GM18951 (cell line): ENCODE data around the gene TOP2A.

Source experiments
- POLR2A ChIP-seq: IDR thresholded peaks from 4 replicates; pipeline ENCODE4 v1.6.1; 2011; ENCODE audit warnings: mild to moderate bottlenecking; ENCODE audit not compliant: insufficient read length, insufficient read depth; ENCODE audit errors: extremely low read depth
- in situ Hi-C: fragments of 300-500 bp; cut with MboI; formaldehyde crosslinking; loops from one replicate; pipeline ENCODE4 v1.12.0; 2022; ENCODE audit warnings: low sequenced_read_pairs, mixed read lengths, inconsistent platforms; ENCODE audit not compliant: unreplicated experiment

The TOP2A gene

DNA sequence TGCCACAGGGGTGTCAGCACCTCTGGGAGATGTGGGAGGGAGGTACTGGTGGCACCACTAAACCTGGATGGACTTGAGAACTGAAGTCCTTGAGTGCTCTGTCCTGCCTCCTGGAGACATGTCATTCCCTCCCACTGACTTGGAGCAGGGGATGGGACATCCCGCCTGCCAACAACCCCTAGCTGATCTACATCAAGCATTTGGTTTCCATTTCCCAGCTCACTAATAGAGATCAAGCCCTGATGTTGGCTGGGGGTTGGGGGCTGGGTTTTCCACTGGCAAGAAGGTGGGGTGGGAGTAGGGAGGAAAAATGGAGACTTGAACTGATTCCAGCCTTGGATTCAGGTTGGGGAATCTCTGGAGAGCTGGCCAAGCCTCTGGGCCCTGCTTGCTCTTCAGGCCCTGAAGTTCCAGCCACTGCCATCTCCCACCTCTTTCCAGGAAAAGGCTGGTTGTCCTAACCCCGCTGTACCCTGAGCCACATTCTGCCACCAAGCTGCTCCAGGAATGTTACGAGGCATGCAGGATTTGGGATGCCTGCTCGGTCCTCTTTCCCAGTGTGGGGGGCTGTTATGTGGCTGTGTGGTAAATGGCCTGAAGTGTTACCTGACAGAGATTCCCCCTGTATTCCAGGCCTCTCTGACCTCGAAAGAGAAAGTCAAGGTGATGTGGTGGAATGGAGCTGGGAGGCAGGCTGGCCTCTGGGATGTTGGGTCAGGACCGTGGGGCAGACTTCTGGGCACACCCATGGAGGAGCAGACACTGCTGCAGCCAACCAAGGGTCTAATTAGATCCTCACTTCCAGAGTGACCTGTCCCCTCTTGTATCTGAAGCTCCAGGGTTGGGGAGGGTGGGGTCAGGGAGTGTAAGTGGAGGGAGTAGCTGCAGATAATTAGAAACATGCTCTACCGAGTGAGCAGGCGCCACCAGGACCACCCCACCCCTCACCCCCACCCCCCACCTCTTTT, 42.2 kb upstream of the TOP2A start:
- TF ChIP-seq POLR2A = no peak
- in situ Hi-C loops = no loop called here

DNA sequence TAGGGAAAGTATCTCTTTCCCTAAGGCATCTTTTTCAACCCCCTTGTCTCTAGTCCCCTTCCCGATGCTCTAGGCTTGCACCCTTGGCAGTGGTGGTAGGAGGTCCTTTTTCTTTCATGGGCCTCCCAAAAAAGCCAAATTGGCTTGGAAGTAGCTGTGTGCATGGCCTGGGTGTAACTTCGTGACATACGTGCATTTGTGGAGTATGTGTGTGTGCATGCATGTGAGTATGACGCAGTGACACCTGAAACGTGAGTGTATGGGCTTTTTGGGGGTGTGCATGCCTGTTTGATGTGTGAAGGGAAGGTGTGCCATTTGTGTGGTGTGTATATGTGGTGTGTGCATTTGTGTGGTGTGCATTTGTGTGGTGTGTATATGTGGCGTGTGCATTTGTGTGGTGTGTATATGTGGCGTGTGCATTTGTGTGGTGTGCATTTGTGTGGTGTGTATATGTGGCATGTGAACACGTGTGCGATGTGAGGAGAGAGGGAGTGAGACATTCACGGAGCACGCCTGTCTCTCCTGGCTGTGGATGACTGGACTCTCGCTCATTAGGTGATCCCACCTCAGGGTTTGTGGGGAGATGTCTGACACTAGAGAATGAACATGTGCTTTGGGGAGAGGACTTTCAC, 41.3 kb upstream of the TOP2A start:
- in situ Hi-C loops = no loop called here
- TF ChIP-seq POLR2A = no peak

DNA sequence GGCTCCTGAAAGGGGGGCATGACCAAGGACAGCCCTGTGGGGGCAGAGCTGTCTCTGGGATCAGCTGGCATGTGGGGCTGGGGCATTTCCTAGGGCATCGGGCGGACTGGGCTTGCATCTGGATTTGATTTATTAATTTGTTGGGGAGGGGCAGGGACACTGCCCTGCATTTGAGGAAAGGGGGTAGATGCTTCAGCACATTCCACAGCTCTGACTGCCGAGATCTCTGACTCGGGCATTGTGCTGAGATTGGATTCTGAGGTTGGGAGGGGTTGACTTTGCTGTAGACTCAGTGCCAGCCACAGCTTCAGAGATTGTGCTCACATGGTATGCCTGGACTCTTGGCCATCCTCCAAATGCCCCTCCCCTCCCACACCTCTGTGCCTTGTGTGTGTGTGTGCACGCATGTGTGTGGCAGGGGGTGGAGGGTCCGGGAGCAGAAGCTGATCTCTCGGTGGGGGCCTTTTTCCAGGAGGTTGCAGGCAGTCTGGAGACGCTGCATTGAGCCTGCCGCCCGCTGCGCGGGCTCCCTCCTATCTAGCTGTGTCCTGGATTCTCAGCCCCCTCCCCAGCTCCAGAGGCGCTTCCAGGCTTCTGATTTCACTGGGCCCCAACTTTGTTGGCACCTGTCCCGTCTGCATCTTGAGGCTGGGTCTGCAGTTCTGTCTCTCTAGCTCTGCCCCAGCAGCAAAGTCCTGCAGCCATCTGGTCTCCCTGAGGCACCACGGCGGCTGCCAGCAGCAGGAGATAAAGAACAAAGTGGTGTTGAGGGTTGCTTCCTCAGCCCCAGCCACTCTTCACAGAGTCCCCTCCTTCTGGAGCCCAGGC, 40.5 kb upstream of the TOP2A start:
- in situ Hi-C loops = no loop called here
- no peak for TF ChIP-seq POLR2A

- in situ Hi-C loops = no loop called here
- no peak for TF ChIP-seq POLR2A
Measured at GRCh38 chr17:40457369-40457768, 39.7 kb upstream of the TOP2A start.

DNA sequence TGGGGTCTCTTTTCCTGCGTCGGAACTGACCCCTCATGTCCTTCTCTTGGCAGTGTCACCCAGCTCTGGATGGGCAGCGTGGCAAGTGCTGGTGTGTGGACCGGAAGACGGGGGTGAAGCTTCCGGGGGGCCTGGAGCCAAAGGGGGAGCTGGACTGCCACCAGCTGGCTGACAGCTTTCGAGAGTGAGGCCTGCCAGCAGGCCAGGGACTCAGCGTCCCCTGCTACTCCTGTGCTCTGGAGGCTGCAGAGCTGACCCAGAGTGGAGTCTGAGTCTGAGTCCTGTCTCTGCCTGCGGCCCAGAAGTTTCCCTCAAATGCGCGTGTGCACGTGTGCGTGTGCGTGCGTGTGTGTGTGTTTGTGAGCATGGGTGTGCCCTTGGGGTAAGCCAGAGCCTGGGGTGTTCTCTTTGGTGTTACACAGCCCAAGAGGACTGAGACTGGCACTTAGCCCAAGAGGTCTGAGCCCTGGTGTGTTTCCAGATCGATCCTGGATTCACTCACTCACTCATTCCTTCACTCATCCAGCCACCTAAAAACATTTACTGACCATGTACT, 38.8 kb upstream of the TOP2A start:
- TF ChIP-seq POLR2A = no peak
- in situ Hi-C loops = no loop called here

GRCh38 chr17:40454613-40454995, 36.9 kb upstream of the TOP2A start:
- TF ChIP-seq POLR2A = no peak

DNA sequence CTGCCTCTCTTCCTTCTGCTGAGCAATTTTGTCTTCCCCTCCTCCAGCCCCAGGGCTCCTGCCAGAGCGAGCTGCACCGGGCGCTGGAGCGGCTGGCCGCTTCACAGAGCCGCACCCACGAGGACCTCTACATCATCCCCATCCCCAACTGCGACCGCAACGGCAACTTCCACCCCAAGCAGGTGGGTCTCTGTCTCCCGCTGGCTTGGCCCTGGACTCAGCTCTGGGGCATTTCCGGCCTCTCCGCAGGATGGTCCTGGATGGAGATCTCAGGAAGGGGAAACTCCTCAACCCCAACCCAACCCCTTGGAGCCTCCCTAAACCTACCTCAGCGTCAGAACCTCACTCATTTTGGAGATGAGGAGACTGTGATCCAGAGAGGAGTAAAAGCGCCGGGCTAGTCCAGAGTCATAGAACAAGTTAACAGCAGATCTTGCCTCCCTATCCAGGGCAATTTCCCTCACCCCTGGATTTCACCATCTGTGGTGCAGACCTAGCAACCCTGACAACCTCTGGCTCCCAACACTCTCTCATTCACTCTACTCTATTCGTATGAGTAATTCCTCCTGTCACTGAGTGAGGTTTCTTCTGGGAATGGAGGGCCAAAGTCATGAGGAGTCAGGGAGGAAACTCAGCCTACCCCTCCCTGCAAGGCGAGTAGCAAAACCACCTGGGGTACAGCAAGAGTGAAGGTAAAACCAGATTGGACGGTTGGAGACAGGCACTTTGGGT, 36.4 kb upstream of the TOP2A start:
- in situ Hi-C loops = no loop called here
- TF ChIP-seq POLR2A = no peak

More at GRCh38 chr17:40454613-40454995, 36.9 kb upstream of the TOP2A start:
- in situ Hi-C loops = no loop called here

DNA sequence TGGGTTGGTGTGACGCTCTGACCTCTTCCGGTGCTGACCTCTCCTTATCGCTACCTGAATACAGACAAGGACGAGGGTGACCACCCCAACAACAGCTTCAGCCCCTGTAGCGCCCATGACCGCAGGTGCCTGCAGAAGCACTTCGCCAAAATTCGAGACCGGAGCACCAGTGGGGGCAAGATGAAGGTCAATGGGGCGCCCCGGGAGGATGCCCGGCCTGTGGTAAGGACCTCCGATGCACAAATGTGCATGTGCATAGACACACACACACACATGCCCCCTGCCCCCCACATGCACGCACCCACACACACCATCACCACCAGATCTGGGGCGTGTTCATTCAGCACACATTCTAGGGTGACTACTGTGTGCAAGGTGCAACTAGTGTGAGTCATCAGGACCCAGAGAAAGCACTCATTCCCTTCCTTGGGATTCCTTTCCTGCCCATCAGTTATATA, 35.3 kb upstream of the TOP2A start:
- in situ Hi-C loops = no loop called here
- no peak for TF ChIP-seq POLR2A

DNA sequence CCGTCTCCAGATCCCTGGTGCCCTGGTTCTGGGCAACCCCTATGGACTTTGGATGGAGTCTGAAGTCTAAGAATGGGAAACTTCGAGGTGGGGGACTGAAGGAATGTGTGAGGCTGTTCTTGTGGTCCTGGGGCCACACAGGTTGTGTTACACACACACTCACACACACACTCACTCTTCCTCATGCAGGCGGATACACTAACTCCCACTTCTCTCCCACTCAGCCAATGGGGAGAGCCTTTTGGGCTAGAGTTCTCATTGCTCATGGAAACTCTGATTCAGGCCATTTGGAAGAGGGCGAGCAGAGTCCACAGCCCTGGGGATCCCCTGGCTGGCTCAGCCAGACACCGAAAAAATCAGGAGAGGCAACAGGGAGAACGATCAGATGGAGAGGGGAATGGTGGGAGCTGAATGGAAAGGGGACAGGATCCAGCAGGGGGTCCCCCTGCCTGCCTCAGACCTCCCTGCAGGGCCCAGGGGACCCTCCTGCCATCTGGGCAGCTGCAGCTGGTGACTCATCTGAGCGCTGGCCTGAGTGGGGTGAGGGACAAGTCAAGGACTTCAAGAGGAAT, 34.6 kb upstream of the TOP2A start:
- in situ Hi-C loops = no loop called here
- no peak for TF ChIP-seq POLR2A

DNA sequence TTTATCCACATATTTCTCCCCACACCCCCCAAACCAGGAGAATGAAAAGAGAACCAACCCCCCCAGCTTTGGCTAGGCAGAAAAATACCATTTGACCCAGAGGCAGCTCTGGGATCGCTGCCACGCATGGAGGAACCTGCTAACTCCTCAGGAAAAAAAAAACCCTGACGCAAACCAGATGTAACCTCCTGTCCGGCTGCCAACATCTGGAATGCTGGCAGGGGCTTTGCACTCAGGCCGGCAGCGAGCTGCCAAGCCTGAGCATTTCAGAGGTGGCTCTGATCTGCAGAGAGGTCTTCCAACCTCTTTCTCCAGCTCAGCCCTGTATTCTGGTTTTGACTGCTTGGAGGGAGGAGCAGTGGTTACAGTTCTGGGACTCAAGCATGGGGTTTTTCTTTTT, 33.7 kb upstream of the TOP2A start:
- no peak for TF ChIP-seq POLR2A
- in situ Hi-C loops = no loop called here

GRCh38 chr17:40450175-40450574, 32.5 kb upstream of the TOP2A start:
- in situ Hi-C loops = no loop called here
- no peak for TF ChIP-seq POLR2A

DNA sequence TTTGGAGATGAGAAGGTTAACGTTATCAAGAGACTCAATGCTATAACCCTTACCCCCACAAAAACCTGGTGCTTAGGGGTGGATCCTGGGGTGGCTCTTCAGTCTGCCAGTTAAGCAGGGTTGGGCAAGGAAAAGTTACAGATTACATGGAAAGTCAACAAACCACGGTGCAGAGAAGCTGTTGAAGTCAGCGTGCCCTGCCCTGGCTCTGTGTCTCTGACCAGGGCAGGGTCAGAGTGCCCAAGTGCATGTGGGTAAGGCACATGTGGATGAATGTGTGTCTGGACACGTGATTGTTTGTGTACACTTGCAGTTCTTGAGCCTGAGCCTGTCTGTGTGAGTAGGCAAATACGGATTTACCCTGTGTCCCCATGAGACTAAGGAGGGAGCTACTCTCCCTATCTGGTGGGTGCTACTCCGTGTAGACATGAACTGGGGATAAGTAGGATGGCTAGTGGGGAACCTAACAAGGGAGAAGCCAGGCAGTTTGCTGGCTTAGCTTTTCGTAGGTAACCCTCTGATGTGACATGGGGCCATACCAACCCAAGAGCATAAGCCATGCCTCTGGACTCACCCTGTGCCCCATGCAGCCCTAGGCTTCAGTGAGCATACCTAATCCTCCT, 31.1 kb upstream of the TOP2A start:
- in situ Hi-C loops = loop anchor here (25.0 kb wide), 1 partner anchor 89 kb away; no protein-coding TSS in a partner anchor
- no peak for TF ChIP-seq POLR2A

DNA sequence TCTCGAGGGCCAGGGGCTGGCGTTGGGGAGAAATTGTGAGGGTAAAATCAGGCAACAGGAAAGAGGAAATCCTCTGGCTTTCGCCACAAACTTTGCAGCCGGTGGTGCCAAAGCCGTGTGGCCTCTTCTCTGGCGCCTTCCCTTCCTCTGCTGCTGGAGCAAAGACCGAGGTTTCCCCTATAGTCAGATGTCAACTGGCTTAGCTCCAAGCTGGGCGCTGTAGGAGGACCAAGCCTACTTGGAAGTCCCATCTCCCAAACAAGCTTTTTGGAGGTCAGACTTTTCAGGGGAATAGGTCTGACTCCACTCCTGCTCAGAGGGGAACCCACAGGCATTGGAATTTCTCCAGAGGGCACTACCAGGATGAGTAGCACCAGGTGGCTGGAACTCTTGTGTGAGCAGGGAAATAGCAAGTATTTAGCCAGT, 30.5 kb upstream of the TOP2A start:
- in situ Hi-C loops = loop anchor here (25.0 kb wide), 1 partner anchor 89 kb away; no protein-coding TSS in a partner anchor

More for the DNA sequence above, 30.5 kb upstream of the TOP2A start:
- TF ChIP-seq POLR2A = no peak
